Measurements from ENCODE around the gene OTX1. TPM values are rescaled to one million over a fixed set of nuclear protein-coding genes. Genes with fewer than 3 reads are reported as not detected.
A peak's percentile ranks its signal among the peaks of the same experiment; 100 is the strongest.

OTX1 gene
- total and polyA plus RNA-seq, 2 of the 4 experiments (the other 2 are of a cell fraction), result 0.03 TPM; not detected in 1

DNA sequence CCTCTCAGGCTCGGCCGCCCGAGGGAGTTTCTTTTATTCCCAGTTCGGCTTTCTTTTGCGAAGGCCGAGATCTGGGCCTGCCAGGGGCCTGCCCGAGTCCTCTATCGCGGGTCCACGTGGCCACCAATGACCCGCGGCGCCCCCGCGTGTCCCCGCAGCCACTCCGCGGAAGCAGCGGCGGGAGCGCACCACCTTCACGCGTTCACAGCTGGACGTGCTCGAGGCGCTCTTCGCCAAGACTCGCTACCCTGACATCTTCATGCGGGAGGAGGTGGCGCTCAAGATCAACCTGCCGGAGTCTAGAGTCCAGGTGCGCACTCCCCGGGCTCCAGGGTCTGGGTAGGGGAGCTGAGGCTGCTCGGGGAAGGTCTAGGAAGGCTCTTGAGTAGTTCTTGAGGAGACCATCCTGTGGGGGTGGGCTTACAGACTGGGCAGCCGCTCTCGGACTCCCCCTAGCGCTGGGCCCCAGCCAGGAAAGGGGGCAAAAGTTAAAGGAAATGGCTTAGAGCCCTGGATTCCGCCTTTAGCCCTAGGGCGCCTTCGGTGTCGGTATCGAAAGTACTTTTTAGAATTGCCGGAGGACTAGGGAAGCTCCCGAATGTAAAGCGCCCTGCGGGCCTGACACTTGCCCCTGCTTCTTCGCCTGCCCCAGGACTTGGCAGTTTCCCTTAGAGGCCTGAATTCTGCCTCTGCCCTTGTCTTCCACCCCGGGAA lies 3.4 kb downstream of the OTX1 start:
- Histone ChIP-seq H2AFZ (replicated peaks; ENCODE audit: low read length, poor library complexity) (peak overlapping the region; percentile 56), H2BK120ac (ENCODE audit: low read depth, low read length) (no peak overlapping the region), H2AK9ac (replicated peaks; ENCODE audit: low read depth, low read length, poor library complexity) (no peak overlapping the region), H3K9me1 (ENCODE audit: insufficient read depth, low read length) (peaks cover 3% of the 10 kb centered on the region; the same call in 1 of the 2 replicates), H4K8ac (ENCODE audit: low read depth in 2 of 2, low read length in 2 of 2) (no peak overlapping the region), H3K23ac (ENCODE audit: low read depth, low read length) (no peak overlapping the region), H3K9ac (ENCODE audit: low read depth, low read length) (no peak overlapping the region), H3K4me3 (ENCODE audit: insufficient read depth, low read depth, low read length) (no peak overlapping the region), H3K18ac (ENCODE audit: low read depth, low read length) (no peak overlapping the region), H2BK15ac (ENCODE audit: low read depth, low read length) (no peak overlapping the region), H3K27ac (ENCODE audit: insufficient read depth, low read length) (no peak overlapping the region), H4K5ac (ENCODE audit: low read depth, low read length) (no peak overlapping the region), H3K4ac (ENCODE audit: low read depth, low read length) (no peak overlapping the region), H3K9me3 (ENCODE audit: control insufficient read depth, insufficient read depth, low read length) (peaks cover 32% of the 10 kb centered on the region; the same call in 1 of the 2 replicates), H3K4me2 (ENCODE audit: low read depth, low read length) (no peak overlapping the region), H3K27me3 (ENCODE audit: control insufficient read depth, insufficient read depth, low read length) (peaks cover 97% of the 10 kb centered on the region), H3K36me3 (ENCODE audit: control insufficient read depth, insufficient read depth, low read length) (no peaks in the 10 kb centered on the region), H3K14ac (replicated peaks; ENCODE audit: low read depth, low read length) (no peak overlapping the region), H4K91ac (ENCODE audit: insufficient read depth, low read depth, low read length) (no peak overlapping the region), H2AK5ac (ENCODE audit: low read depth, low read length) (no peak overlapping the region), H2BK20ac (ENCODE audit: low read depth, low read length) (no peak overlapping the region), H3K79me1 (ENCODE audit: low read depth in 1 of 2, low read length in 2 of 2) (no peaks in the 10 kb centered on the region), H3K4me1 (ENCODE audit: control insufficient read depth, insufficient read depth, low read length) (peaks cover 7% of the 10 kb centered on the region), H4K20me1 (ENCODE audit: insufficient read depth, low read length) (peaks cover 12% of the 10 kb centered on the region; the same call in 1 of the 2 replicates), H3K56ac (ENCODE audit: extremely low read depth, insufficient read depth, low read length) (no peak overlapping the region), H2BK5ac (ENCODE audit: low read depth, low read length, poor library complexity, severe bottlenecking) (no peak overlapping the region)
- intact Hi-C loops (cut with micrococcal nuclease), result no loop called here
- BruUV-seq (replicated peaks), result no TSS peak
- TF ChIP-seq, protein P1, sequence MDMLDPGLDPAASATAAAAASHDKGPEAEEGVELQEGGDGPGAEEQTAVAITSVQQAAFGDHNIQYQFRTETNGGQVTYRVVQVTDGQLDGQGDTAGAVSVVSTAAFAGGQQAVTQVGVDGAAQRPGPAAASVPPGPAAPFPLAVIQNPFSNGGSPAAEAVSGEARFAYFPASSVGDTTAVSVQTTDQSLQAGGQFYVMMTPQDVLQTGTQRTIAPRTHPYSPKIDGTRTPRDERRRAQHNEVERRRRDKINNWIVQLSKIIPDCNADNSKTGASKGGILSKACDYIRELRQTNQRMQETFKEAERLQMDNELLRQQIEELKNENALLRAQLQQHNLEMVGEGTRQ (IDR thresholded peaks at IDR 0.05; ENCODE audit: low read depth, low read length), result no peak
- TF ChIP-seq, protein P2, sequence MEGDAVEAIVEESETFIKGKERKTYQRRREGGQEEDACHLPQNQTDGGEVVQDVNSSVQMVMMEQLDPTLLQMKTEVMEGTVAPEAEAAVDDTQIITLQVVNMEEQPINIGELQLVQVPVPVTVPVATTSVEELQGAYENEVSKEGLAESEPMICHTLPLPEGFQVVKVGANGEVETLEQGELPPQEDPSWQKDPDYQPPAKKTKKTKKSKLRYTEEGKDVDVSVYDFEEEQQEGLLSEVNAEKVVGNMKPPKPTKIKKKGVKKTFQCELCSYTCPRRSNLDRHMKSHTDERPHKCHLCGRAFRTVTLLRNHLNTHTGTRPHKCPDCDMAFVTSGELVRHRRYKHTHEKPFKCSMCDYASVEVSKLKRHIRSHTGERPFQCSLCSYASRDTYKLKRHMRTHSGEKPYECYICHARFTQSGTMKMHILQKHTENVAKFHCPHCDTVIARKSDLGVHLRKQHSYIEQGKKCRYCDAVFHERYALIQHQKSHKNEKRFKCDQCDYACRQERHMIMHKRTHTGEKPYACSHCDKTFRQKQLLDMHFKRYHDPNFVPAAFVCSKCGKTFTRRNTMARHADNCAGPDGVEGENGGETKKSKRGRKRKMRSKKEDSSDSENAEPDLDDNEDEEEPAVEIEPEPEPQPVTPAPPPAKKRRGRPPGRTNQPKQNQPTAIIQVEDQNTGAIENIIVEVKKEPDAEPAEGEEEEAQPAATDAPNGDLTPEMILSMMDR (conservative IDR thresholded peaks at IDR 0.05; ENCODE audit: low read depth, low read length), result peak; percentile 27; the same call in 1 of the 2 replicates
- no peak for TF ChIP-seq BHLHE40 (IDR thresholded peaks at IDR 0.05; ENCODE audit: low read depth, low read length)
- in situ Hi-C loops (cut with MboI; ENCODE audit: low sequenced_read_pairs), result no loop called here
- WGBS, 2 experiments (ENCODE audit: extremely low coverage in 2 of 2, insufficient read length in 1 of 2), result 12% methylated on average over 28 of the region's 48 CpGs; no CpG with 5 or more reads in 1 of the 2 experiments
- DNase-seq, result no peak
- ChIA-PET CTCF (no interaction called here), POLR2A (ENCODE audit: unreplicated experiment) (no interaction called here)
- dilution Hi-C loops (cut with HindIII; ENCODE audit: low sequenced_read_pairs, unreplicated experiment), result no loop called here
- no peak for ATAC-seq (ENCODE audit: low read depth)

Data from IMR-90 (cell line).